ENCODE measurements around the gene EFCAB3. TPM values are rescaled to one million over a fixed set of nuclear protein-coding genes. Genes with fewer than 3 reads are reported as not detected.

Gene EFCAB3
- total RNA-seq (not detected), polyA plus RNA-seq (not detected)

- no peaks in the 10 kb centered on the region for H3K9me3 Mint-ChIP-seq
- peaks cover 43% of the 10 kb centered on the region for H3K27me3 Mint-ChIP-seq
- no peaks in the 10 kb centered on the region for H3K4me1 Mint-ChIP-seq
- H3K4me3 ChIP-seq (ENCODE audit: low read depth, low read length), result no peak within 1 kb of the TSS
- peaks cover 6% of the 10 kb centered on the region for H3K27me3 ChIP-seq (ENCODE audit: control insufficient read depth, insufficient read depth, low read length)
- no peak within 1 kb of the TSS for H3K27ac ChIP-seq (ENCODE audit: insufficient read depth, low read length, poor library complexity, severe bottlenecking)
- no peaks in the 10 kb centered on the region for H3K36me3 Mint-ChIP-seq
- H3K27ac Mint-ChIP-seq, result no peak within 1 kb of the TSS
- ATAC-seq (ENCODE audit: low read depth in 2 of 2) (no peak), DNase-seq (no peak)
- no peaks in the 10 kb centered on the region for H3K9me3 ChIP-seq (ENCODE audit: control insufficient read depth in 2 of 2, low read length in 2 of 2)
- H3K4me1 ChIP-seq (ENCODE audit: control insufficient read depth, insufficient read depth, low read length, poor library complexity, severe bottlenecking), result no peaks in the 10 kb centered on the region
- H3K36me3 ChIP-seq (ENCODE audit: control insufficient read depth, insufficient read depth, low read length), result no peaks in the 10 kb centered on the region
- no peak within 1 kb of the TSS for H3K4me3 Mint-ChIP-seq
Observed at GRCh38 chr17:62380253-62380652, at the start of gene EFCAB3. Gene EFCAB3, plus strand, starts transcription at chr17:62380553. Its CDS starts 2,427 bp downstream, at chr17:62382980.

GRCh38 chr17:62336527-62336926, 43.8 kb upstream of the EFCAB3 start:
- Histone ChIP-seq H3K4me3 (ENCODE audit: low read depth, low read length) (no peak overlapping the region), H3K9me3 (ENCODE audit: control insufficient read depth in 2 of 2, low read length in 2 of 2) (peaks cover 4 to 9% of the 10 kb centered on the region in 2 experiments), H3K27ac (ENCODE audit: insufficient read depth, low read length, poor library complexity, severe bottlenecking) (no peak overlapping the region), H3K27me3 (ENCODE audit: control insufficient read depth, insufficient read depth, low read length) (no peaks in the 10 kb centered on the region), H3K36me3 (ENCODE audit: control insufficient read depth, insufficient read depth, low read length) (no peaks in the 10 kb centered on the region), H3K4me1 (ENCODE audit: control insufficient read depth, insufficient read depth, low read length, poor library complexity, severe bottlenecking) (no peaks in the 10 kb centered on the region)
- Mint-ChIP-seq H3K4me3 (no peak overlapping the region), H3K27me3 (peaks cover 13% of the 10 kb centered on the region), H3K36me3 (no peaks in the 10 kb centered on the region), H3K27ac (no peak overlapping the region), H3K4me1 (no peaks in the 10 kb centered on the region), H3K9me3 (peaks cover 2 to 6% (median 5%) of the 10 kb centered on the region in 7 donors)
- ATAC-seq (ENCODE audit: low read depth in 2 of 2) (no peak), DNase-seq (no peak)

GRCh38 chr17:62343764-62344270, 36.5 kb upstream of the EFCAB3 start:
- Mint-ChIP-seq H3K4me3 (no peak overlapping the region), H3K9me3 (peaks cover 0 to 5% (median 1%) of the 10 kb centered on the region in 7 donors), H3K27me3 (peaks cover 30% of the 10 kb centered on the region), H3K4me1 (no peaks in the 10 kb centered on the region), H3K27ac (no peak overlapping the region), H3K36me3 (no peaks in the 10 kb centered on the region)
- H3K9me3 ChIP-seq (ENCODE audit: control insufficient read depth in 2 of 2, low read length in 2 of 2), result no peaks in the 10 kb centered on the region
- H3K4me3 ChIP-seq (ENCODE audit: low read depth, low read length), result no peak overlapping the region
- no peaks in the 10 kb centered on the region for H3K27me3 ChIP-seq (ENCODE audit: control insufficient read depth, insufficient read depth, low read length)
- H3K36me3 ChIP-seq (ENCODE audit: control insufficient read depth, insufficient read depth, low read length), result no peaks in the 10 kb centered on the region
- H3K4me1 ChIP-seq (ENCODE audit: control insufficient read depth, insufficient read depth, low read length, poor library complexity, severe bottlenecking), result no peaks in the 10 kb centered on the region
- ATAC-seq (ENCODE audit: low read depth in 2 of 2), result no peak
- DNase-seq, result no peak
- no peak overlapping the region for H3K27ac ChIP-seq (ENCODE audit: insufficient read depth, low read length, poor library complexity, severe bottlenecking)

GRCh38 chr17:62351176-62351575, 29.2 kb upstream of the EFCAB3 start:
- H3K4me1 ChIP-seq (ENCODE audit: control insufficient read depth, insufficient read depth, low read length, poor library complexity, severe bottlenecking), result no peaks in the 10 kb centered on the region
- no peaks in the 10 kb centered on the region for H3K36me3 ChIP-seq (ENCODE audit: control insufficient read depth, insufficient read depth, low read length)
- Mint-ChIP-seq H3K9me3 (peaks cover 0 to 4% (median 0%) of the 10 kb centered on the region in 7 donors), H3K27me3 (peaks cover 20% of the 10 kb centered on the region), H3K27ac (no peak overlapping the region), H3K4me1 (no peaks in the 10 kb centered on the region), H3K36me3 (no peaks in the 10 kb centered on the region), H3K4me3 (no peak overlapping the region)
- no peak overlapping the region for H3K27ac ChIP-seq (ENCODE audit: insufficient read depth, low read length, poor library complexity, severe bottlenecking)
- no peak overlapping the region for H3K4me3 ChIP-seq (ENCODE audit: low read depth, low read length)
- H3K9me3 ChIP-seq (ENCODE audit: control insufficient read depth in 2 of 2, low read length in 2 of 2), result no peaks in the 10 kb centered on the region
- ATAC-seq (ENCODE audit: low read depth in 2 of 2), result no peak
- DNase-seq, result no peak
- H3K27me3 ChIP-seq (ENCODE audit: control insufficient read depth, insufficient read depth, low read length), result no peaks in the 10 kb centered on the region

- Histone ChIP-seq H3K27ac (ENCODE audit: insufficient read depth, low read length, poor library complexity, severe bottlenecking) (no peak overlapping the region), H3K36me3 (ENCODE audit: control insufficient read depth, insufficient read depth, low read length) (no peaks in the 10 kb centered on the region), H3K27me3 (ENCODE audit: control insufficient read depth, insufficient read depth, low read length) (peaks cover 6% of the 10 kb centered on the region), H3K9me3 (ENCODE audit: control insufficient read depth in 2 of 2, low read length in 2 of 2) (no peaks in the 10 kb centered on the region), H3K4me3 (ENCODE audit: low read depth, low read length) (no peak overlapping the region), H3K4me1 (ENCODE audit: control insufficient read depth, insufficient read depth, low read length, poor library complexity, severe bottlenecking) (no peaks in the 10 kb centered on the region)
- ATAC-seq (ENCODE audit: low read depth in 2 of 2) (no peak), DNase-seq (no peak)
- Mint-ChIP-seq H3K4me3 (no peak overlapping the region), H3K27me3 (peaks cover 25% of the 10 kb centered on the region), H3K36me3 (no peaks in the 10 kb centered on the region), H3K4me1 (peaks cover 0 to 4% (median 0%) of the 10 kb centered on the region in 4 donors), H3K27ac (no peak overlapping the region), H3K9me3 (peaks cover 0 to 3% (median 0%) of the 10 kb centered on the region in 7 donors)
Observed at GRCh38 chr17:62366191-62366590, 14.2 kb upstream of the EFCAB3 start.

GRCh38 chr17:62381561-62381960, 1.2 kb downstream of the EFCAB3 start:
- ATAC-seq (ENCODE audit: low read depth in 2 of 2), result no peak

GRCh38 chr17:62388856-62389255, 8.5 kb downstream of the EFCAB3 start:
- DNase-seq (no peak), ATAC-seq (ENCODE audit: low read depth in 2 of 2) (no peak)
- H3K27me3 ChIP-seq (ENCODE audit: control insufficient read depth, insufficient read depth, low read length), result peaks cover 12% of the 10 kb centered on the region
- peaks cover 50% of the 10 kb centered on the region for H3K27me3 Mint-ChIP-seq
- no peaks in the 10 kb centered on the region for H3K9me3 ChIP-seq (ENCODE audit: control insufficient read depth in 2 of 2, low read length in 2 of 2)
- no peaks in the 10 kb centered on the region for H3K4me1 Mint-ChIP-seq
- no peaks in the 10 kb centered on the region for H3K9me3 Mint-ChIP-seq
- H3K4me3 Mint-ChIP-seq, result no peak overlapping the region
- H3K27ac Mint-ChIP-seq, result no peak overlapping the region
- H3K4me1 ChIP-seq (ENCODE audit: control insufficient read depth, insufficient read depth, low read length, poor library complexity, severe bottlenecking), result no peaks in the 10 kb centered on the region
- H3K27ac ChIP-seq (ENCODE audit: insufficient read depth, low read length, poor library complexity, severe bottlenecking), result no peak overlapping the region
- H3K36me3 Mint-ChIP-seq, result no peaks in the 10 kb centered on the region
- H3K4me3 ChIP-seq (ENCODE audit: low read depth, low read length), result no peak overlapping the region
- H3K36me3 ChIP-seq (ENCODE audit: control insufficient read depth, insufficient read depth, low read length), result no peaks in the 10 kb centered on the region

More at GRCh38 chr17:62381561-62381960, 1.2 kb downstream of the EFCAB3 start:
- H3K27ac ChIP-seq (ENCODE audit: insufficient read depth, low read length, poor library complexity, severe bottlenecking), result no peak overlapping the region
- peaks cover 6% of the 10 kb centered on the region for H3K27me3 ChIP-seq (ENCODE audit: control insufficient read depth, insufficient read depth, low read length)
- no peaks in the 10 kb centered on the region for H3K9me3 ChIP-seq (ENCODE audit: control insufficient read depth in 2 of 2, low read length in 2 of 2)
- Mint-ChIP-seq H3K4me1 (no peaks in the 10 kb centered on the region), H3K27ac (no peak overlapping the region), H3K27me3 (peaks cover 40% of the 10 kb centered on the region), H3K4me3 (peak overlapping the region in 1 of 4 donors; percentile 68), H3K9me3 (no peaks in the 10 kb centered on the region), H3K36me3 (no peaks in the 10 kb centered on the region)
- DNase-seq, result no peak
- no peaks in the 10 kb centered on the region for H3K36me3 ChIP-seq (ENCODE audit: control insufficient read depth, insufficient read depth, low read length)
- H3K4me3 ChIP-seq (ENCODE audit: low read depth, low read length), result no peak overlapping the region
- no peaks in the 10 kb centered on the region for H3K4me1 ChIP-seq (ENCODE audit: control insufficient read depth, insufficient read depth, low read length, poor library complexity, severe bottlenecking)

- Mint-ChIP-seq H3K27ac (no peak overlapping the region), H3K4me3 (no peak overlapping the region)
- H3K9me3 ChIP-seq (ENCODE audit: control insufficient read depth in 2 of 2, low read length in 2 of 2), result no peaks in the 10 kb centered on the region
Observed at GRCh38 chr17:62392908-62393307, 12.6 kb downstream of the EFCAB3 start.

More at GRCh38 chr17:62392908-62393307, 12.6 kb downstream of the EFCAB3 start:
- Histone ChIP-seq H3K27me3 (ENCODE audit: control insufficient read depth, insufficient read depth, low read length) (peaks cover 12% of the 10 kb centered on the region), H3K4me3 (ENCODE audit: low read depth, low read length) (no peak overlapping the region), H3K36me3 (ENCODE audit: control insufficient read depth, insufficient read depth, low read length) (no peaks in the 10 kb centered on the region), H3K4me1 (ENCODE audit: control insufficient read depth, insufficient read depth, low read length, poor library complexity, severe bottlenecking) (no peaks in the 10 kb centered on the region), H3K27ac (ENCODE audit: insufficient read depth, low read length, poor library complexity, severe bottlenecking) (no peak overlapping the region)
- ATAC-seq (ENCODE audit: low read depth in 2 of 2) (no peak), DNase-seq (no peak)
- Mint-ChIP-seq H3K27me3 (peaks cover 50% of the 10 kb centered on the region), H3K36me3 (no peaks in the 10 kb centered on the region), H3K9me3 (no peaks in the 10 kb centered on the region), H3K4me1 (no peaks in the 10 kb centered on the region)

Measured in CD4-positive, CD25-positive, alpha-beta regulatory T cell (primary cell).